IgD-negative memory B cell (primary cell): ENCODE measurements around the gene HOXB5. TPM values are rescaled to one million over a fixed set of nuclear protein-coding genes. Genes with fewer than 3 reads are reported as not detected.
A peak's percentile ranks its signal among the peaks of the same experiment; 100 is the strongest.

Experiments used
- H3K27ac Mint-ChIP-seq, 3 donors: one replicate each; pipeline ENCODE4 v1.8.0; 2020 to 2022; ENCODE audit warnings: mild to moderate bottlenecking in 3 of 3, mixed read lengths in 3 of 3, moderate library complexity in 1 of 3
- H3K27me3 Mint-ChIP-seq: one replicate; pipeline ENCODE4 v1.8.0; 2021; ENCODE audit warnings: mixed read lengths
- H3K36me3 Mint-ChIP-seq: one replicate; pipeline ENCODE4 v1.8.0; 2020; ENCODE audit warnings: mild to moderate bottlenecking, mixed read lengths
- H3K4me1 Mint-ChIP-seq, 3 donors: one replicate each; pipeline ENCODE4 v1.8.0; 2020 to 2022; ENCODE audit warnings: mixed read lengths in 3 of 3, mild to moderate bottlenecking in 1 of 3
- H3K4me3 Mint-ChIP-seq, 4 donors: one replicate each; pipeline ENCODE4 v1.8.0; 2020 to 2022; ENCODE audit warnings: mild to moderate bottlenecking in 4 of 4, mixed read lengths in 4 of 4, moderate library complexity in 3 of 4
- H3K9me3 Mint-ChIP-seq, 3 donors: one replicate each; pipeline ENCODE4 v1.8.0; 2020 to 2021; ENCODE audit warnings: mixed read lengths in 3 of 3, mild to moderate bottlenecking in 1 of 3
- polyA plus RNA-seq: library from polyadenylated mRNA; unstranded; fragments of 300-500 nt; fragmentation: Illumina TruSeq; gene quantifications from one replicate; pipeline ENCODE4 v1.2.3, GENCODE V29; 2021

HOXB5 gene
- polyA plus RNA-seq, 1 donor from 2014 or later = not detected

DNA sequence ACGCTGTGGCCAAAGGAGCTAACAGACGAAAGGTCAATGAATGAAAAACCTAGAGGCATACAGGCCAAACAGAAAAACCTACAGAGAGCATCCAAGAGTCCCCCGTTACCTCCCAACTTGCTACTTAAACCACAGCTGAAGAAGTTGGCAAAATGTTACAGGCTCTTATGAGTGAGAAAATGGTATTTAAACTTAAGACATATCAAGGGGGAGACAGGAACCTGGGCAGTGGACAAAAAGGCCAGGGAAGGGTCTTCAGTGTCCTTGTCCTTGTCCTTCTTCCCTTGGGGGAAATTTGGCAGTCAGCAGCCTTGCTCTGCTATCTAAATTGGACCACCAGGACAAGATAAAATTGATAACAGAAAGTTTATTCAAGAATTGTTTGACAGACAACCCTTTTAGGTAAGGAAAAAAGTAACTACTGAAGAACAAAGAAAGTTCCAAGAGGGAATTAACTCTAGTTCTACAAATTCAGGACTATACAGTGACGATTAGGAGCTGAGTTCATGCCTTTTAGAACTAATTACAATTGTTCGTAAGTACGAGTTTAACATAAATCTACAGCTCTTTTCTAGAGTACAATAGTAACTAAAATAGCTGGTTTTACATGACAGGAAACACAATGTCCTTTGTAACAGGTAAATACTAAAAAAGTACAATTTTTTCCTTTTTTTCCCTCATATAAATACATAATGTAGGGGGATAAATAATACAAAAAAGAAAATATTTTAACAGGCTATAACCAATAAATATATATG is 44.9 kb downstream of the HOXB5 start:
- H3K36me3 Mint-ChIP-seq = peaks cover 3% of the 10 kb centered on the region
- H3K27ac Mint-ChIP-seq = peak overlapping the region in 1 of 3 donors; percentile 86
- H3K27me3 Mint-ChIP-seq = peaks cover 30% of the 10 kb centered on the region
- peak overlapping the region in 1 of 4 donors; percentile 17 for H3K4me3 Mint-ChIP-seq
- no peaks in the 10 kb centered on the region for H3K9me3 Mint-ChIP-seq
- peaks cover 3 to 7% (median 5%) of the 10 kb centered on the region in 3 donors for H3K4me1 Mint-ChIP-seq

GRCh38 chr17:48547808-48548522 is 45.6 kb downstream of the HOXB5 start:
- H3K36me3 Mint-ChIP-seq = peaks cover 3% of the 10 kb centered on the region
- peaks cover 30% of the 10 kb centered on the region for H3K27me3 Mint-ChIP-seq
- H3K27ac Mint-ChIP-seq = peak overlapping the region in 1 of 3 donors; percentile 86
- peaks cover 4 to 9% (median 6%) of the 10 kb centered on the region in 3 donors for H3K4me1 Mint-ChIP-seq
- H3K4me3 Mint-ChIP-seq = no peak overlapping the region
- H3K9me3 Mint-ChIP-seq = no peaks in the 10 kb centered on the region

DNA sequence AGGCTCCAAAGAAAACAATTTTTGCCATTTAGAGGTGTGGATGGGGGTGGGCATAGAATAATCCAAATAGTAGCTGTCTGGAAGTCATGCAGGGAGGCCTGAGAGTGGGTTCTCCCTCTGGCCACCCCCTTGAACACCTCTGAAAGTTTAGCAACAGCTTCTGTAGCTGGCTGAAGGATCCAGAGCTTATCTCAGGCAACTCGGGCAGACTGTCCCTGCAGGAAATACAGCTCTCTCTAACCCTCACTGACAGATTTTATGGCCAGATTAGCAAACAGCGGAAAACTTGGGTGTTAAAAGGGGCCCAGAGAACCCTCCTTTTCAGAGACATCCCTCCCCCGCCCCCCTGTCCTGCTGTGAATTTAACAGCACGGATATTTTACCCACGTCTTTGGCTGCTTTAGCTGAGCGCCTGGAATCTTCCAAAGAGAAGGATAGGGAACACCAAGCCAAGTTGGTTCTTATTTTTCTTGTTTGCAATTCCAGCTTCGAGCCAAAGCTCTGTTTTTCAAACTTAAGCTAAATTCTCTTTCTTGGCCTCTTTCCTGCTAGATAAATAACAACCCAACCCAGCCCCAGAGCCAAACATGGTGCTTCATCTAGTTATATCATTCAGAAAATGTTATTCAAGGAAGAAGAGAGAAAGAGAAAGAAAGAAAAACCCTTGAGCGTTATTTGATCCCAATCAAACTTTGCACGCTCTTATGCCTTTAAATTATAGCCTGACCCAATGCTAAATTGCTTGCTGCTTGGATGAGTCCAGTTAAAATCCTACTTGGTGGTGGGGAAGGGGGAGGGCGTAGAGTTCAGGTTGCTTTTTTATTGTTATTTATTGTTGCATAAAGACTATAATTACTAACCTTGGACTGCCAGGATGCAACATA is 46.4 kb downstream of the HOXB5 start:
- H3K4me1 Mint-ChIP-seq = peaks cover 8 to 14% (median 11%) of the 10 kb centered on the region in 3 donors
- peaks cover 34% of the 10 kb centered on the region for H3K27me3 Mint-ChIP-seq
- no peaks in the 10 kb centered on the region for H3K9me3 Mint-ChIP-seq
- peak overlapping the region in 1 of 3 donors; percentile 86 for H3K27ac Mint-ChIP-seq
- no peak overlapping the region for H3K4me3 Mint-ChIP-seq
- H3K36me3 Mint-ChIP-seq = no peaks in the 10 kb centered on the region

DNA sequence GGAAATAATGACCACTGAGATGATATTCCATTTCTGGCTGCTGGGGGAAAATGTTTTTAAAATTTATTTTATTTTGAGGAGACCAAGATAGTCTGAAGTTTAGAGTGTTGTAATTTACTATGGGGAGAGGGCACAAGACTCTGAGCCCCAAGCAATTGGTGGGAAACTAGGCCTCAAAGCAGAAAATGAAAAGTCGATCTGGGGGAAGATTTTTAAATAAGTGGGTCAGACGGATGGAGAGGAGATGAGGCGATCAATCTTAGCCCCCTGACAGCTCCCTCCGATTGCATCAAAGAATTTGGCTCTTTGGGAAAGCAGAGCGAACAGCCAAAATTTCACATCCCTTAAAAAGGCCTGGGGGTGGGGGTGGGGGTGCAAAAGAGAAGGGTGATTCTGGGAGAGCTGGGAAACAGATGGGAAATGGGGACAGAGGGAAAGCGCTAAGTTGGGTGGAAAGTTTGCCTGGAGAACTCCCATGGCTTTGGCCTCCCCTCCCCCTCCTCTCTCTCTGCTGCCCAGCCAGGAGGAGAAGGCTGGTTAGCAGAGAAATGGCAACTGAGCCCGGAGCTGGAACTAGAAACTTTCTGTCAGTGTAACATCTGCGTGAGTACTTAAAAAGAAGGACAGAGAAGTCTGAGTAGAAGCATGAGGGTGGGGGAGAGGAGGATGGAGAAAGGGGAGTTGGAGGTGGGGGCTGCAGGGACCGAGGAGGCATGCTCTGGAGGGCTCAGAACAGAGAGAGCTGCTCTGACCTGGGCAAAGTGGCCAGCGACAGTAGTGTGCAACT is 47.2 kb downstream of the HOXB5 start:
- no peak overlapping the region for H3K4me3 Mint-ChIP-seq
- H3K9me3 Mint-ChIP-seq = no peaks in the 10 kb centered on the region
- no peaks in the 10 kb centered on the region for H3K36me3 Mint-ChIP-seq
- no peak overlapping the region for H3K27ac Mint-ChIP-seq
- H3K27me3 Mint-ChIP-seq = peaks cover 41% of the 10 kb centered on the region
- peaks cover 10 to 15% (median 11%) of the 10 kb centered on the region in 3 donors for H3K4me1 Mint-ChIP-seq

DNA sequence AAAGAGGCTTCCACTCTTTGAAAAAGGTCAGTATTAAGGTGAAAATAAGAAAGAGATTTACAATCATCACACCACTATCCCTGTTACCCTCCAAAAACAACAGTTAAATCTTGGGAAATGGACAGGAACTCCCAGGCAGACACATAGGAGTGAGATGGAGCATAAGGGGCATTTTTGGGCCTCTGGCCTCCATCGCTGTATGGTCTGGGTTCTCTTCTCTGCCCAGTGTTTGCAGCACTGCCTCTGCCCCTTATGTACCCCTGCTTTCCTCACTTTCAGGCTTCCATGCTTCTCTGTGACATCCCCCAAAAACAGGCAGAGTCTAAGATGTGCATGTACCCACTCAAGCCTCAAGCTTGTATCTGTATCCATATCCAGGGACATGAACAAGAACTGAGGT is 48.0 kb downstream of the HOXB5 start:
- Mint-ChIP-seq H3K36me3 (no peaks in the 10 kb centered on the region), H3K9me3 (no peaks in the 10 kb centered on the region), H3K4me3 (peak overlapping the region in 2 of 4 donors; percentile 4 to 66), H3K27me3 (peaks cover 47% of the 10 kb centered on the region), H3K27ac (peak overlapping the region in 1 of 3 donors; percentile 7), H3K4me1 (peaks cover 11 to 15% (median 12%) of the 10 kb centered on the region in 3 donors)

DNA sequence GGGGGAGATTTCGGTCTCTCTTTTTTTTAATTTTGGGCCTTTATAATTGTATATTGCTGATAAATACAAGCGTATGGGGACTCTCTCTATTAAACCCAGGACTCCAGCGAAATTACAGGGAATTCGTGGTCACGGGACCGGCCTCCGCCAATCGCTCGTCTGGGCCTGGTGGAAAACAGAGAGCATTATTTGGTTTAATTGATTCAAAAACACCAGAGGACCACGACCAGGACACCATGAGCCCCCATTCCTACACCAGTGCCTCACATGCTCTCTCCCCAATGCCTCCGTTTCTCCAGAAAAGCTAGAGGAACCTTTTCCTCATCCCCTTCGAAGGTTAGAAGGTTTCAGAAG is 48.6 kb downstream of the HOXB5 start, which contains the start of gene HOXB2:
Gene HOXB2, minus strand, starts transcription at position 88 of the 354 bp plus-strand sequence. CDS start 198 bp downstream, outside the sequence.
- Mint-ChIP-seq H3K27ac (peak within 1 kb of the TSS in 2 of 3 donors; percentile 8 to 94), H3K27me3 (peaks cover 50% of the 10 kb centered on the region), H3K36me3 (no peaks in the 10 kb centered on the region), H3K9me3 (no peaks in the 10 kb centered on the region), H3K4me3 (peak within 1 kb of the TSS; percentile 72 to 91 (median 78)), H3K4me1 (peaks cover 11 to 15% (median 12%) of the 10 kb centered on the region in 3 donors)

DNA sequence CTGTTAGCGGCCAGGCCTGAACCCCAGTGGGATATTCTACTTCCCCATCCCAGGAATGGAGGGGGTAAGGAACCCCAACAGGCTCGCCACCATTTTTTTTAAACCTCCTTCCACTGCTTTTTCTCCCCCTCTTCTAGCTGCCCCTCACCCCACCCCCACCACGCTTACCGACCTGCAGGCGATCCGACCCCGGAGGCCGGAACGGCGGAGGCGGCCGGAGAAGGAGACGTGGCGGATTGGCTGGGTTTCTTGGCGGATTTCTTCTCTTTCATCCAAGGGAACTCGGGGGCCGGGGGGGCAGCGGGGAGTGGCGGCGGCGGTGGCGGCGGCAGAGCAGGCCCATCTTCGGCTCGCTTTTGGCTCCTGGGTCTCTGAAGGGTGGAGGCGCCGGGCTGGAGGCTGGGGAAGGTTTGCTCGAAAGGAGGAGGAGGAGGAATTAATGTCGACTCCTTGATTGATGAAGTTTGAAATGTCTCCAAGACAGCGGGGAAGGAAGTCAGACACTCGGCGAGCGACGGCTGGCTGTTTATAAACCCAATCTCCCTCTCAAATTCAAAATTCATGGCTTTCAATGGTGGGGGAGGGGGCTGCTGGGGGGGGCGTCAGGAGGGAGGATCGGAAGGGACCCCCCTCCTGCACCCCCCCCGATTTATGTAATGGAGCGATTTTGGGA is 49.1 kb downstream of the HOXB5 start:
- Mint-ChIP-seq H3K27me3 (peaks cover 53% of the 10 kb centered on the region), H3K4me3 (peak overlapping the region; percentile 66 to 91 (median 72))

GRCh38 chr17:48543854-48544348 is 49.7 kb downstream of the HOXB5 start:
- Mint-ChIP-seq H3K9me3 (no peaks in the 10 kb centered on the region), H3K27me3 (peaks cover 54% of the 10 kb centered on the region), H3K36me3 (no peaks in the 10 kb centered on the region), H3K4me1 (peaks cover 11 to 15% (median 12%) of the 10 kb centered on the region in 3 donors), H3K4me3 (peak overlapping the region; percentile 69 to 91 (median 80)), H3K27ac (peak overlapping the region in 2 of 3 donors; percentile 8 to 94)

More for the DNA sequence above, 49.1 kb downstream of the HOXB5 start:
- H3K36me3 Mint-ChIP-seq = no peaks in the 10 kb centered on the region
- peak overlapping the region in 2 of 3 donors; percentile 8 to 94 for H3K27ac Mint-ChIP-seq
- H3K4me1 Mint-ChIP-seq = peaks cover 11 to 15% (median 12%) of the 10 kb centered on the region in 3 donors
- no peaks in the 10 kb centered on the region for H3K9me3 Mint-ChIP-seq

DNA sequence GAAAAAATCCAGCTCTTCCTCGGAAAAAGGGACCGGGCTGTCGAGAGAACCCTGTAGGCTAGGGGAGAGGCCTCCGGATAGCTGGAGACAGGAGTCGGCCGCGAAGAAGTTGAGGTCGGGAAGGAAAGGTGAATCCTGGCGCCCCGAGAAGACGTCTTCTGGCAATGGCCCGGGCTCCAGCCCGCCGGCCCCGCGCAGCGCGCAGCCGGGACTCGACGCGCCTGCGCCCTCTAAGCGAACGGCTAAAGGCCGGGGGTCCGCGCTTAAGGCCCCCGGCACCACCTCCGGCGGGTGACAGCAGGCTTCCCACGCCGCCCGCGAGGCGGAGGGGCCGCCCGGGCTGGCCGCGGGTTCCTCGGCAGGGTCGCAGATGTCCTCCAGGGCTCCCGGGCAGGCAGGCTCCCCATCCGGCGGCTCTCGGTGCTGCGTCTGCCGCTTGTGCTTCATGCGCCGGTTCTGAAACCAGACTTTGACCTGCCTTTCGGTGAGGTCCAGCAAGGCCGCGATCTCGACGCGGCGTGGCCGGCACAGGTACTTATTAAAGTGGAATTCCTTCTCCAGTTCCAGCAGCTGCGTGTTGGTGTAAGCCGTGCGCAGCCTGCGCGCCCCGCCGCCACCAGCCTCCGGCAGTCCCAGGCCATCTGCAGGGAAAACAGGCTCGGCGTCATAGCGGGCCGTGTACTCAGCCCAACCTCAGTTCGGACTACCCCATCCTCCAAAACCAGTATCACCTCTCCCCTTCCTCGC is 50.3 kb downstream of the HOXB5 start:
- Mint-ChIP-seq H3K27ac (peak overlapping the region; percentile 88 to 94 (median 89)), H3K36me3 (no peaks in the 10 kb centered on the region), H3K4me3 (peak overlapping the region; percentile 78 to 94 (median 86)), H3K27me3 (peaks cover 54% of the 10 kb centered on the region), H3K4me1 (peaks cover 11 to 15% (median 12%) of the 10 kb centered on the region in 3 donors), H3K9me3 (no peaks in the 10 kb centered on the region)

DNA sequence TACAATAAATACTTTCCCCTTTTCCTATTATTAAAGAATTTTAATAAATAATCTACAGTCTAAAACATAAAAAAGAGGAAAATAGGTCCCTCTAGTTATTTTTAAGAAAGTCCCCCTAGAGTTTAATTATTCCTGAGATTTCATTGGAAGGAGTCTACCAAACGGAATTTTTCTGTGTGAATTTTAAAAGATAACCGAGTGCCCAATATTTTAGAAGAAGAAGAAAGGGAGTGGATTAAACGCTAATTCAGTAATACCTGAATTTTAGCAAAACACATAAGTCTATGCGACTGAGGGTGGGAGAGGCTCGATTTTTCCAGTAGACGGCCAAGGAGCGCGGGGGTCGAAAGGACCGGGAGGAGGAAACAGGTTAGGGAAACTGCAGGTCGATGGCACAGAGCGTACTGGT is 50.9 kb downstream of the HOXB5 start:
- Mint-ChIP-seq H3K9me3 (no peaks in the 10 kb centered on the region), H3K36me3 (no peaks in the 10 kb centered on the region), H3K27me3 (peaks cover 54% of the 10 kb centered on the region), H3K27ac (peak overlapping the region in 2 of 3 donors; percentile 88 to 89), H3K4me3 (peak overlapping the region; percentile 78 to 94 (median 86)), H3K4me1 (peaks cover 10 to 15% (median 12%) of the 10 kb centered on the region in 3 donors)

GRCh38 chr17:48542114-48542656 is 51.4 kb downstream of the HOXB5 start:
- peak overlapping the region in 2 of 3 donors; percentile 73 to 89 for H3K27ac Mint-ChIP-seq
- peak overlapping the region; percentile 70 to 91 (median 86) for H3K4me3 Mint-ChIP-seq
- no peaks in the 10 kb centered on the region for H3K9me3 Mint-ChIP-seq
- H3K27me3 Mint-ChIP-seq = peaks cover 53% of the 10 kb centered on the region
- H3K4me1 Mint-ChIP-seq = peaks cover 9 to 15% (median 12%) of the 10 kb centered on the region in 3 donors
- no peaks in the 10 kb centered on the region for H3K36me3 Mint-ChIP-seq

DNA sequence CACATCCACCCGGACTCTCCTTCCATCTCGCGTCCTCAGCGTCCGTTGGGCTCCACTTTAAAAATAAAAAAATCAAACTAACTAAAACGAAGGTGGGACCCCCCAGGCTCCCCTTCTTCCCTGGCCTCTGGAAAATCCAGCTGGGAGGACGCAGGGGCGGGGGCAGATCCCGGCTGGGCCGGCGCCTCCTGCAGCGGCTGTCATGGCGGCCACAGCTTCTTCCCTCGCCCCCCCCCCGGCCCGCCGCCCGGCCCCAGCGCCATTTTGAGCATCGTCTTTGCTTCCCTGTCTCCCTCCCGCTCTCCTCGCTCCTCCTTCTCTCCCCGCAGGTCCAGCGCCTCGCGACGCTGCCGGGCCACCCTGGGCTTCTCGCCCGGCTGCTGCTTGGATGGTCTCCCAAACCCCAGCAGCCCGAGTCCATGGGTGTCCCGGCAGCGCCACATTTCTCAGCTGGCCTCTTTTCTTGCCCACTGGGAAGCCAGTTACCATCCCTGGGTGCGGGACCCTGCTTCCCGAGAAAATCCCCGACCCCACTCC is 51.9 kb downstream of the HOXB5 start:
- H3K36me3 Mint-ChIP-seq = no peaks in the 10 kb centered on the region
- peaks cover 9 to 15% (median 12%) of the 10 kb centered on the region in 3 donors for H3K4me1 Mint-ChIP-seq
- peaks cover 54% of the 10 kb centered on the region for H3K27me3 Mint-ChIP-seq
- peak overlapping the region in 1 of 3 donors; percentile 84 for H3K27ac Mint-ChIP-seq
- peak overlapping the region; percentile 70 to 91 (median 86) for H3K4me3 Mint-ChIP-seq
- no peaks in the 10 kb centered on the region for H3K9me3 Mint-ChIP-seq
